Stomach (tissue), 9 donors: ENCODE results near the gene MNAT1. TPM values are rescaled to one million over a fixed set of nuclear protein-coding genes. Genes with fewer than 3 reads are reported as not detected.

Experiments
- DNase-seq, 2 donors: peaks; one replicate each; pipeline versions ENCODE4 v3.0.0 to v3.0.0-alpha.2; 2013 to 2019
- H3K27ac ChIP-seq, 5 donors: fragments of 200-600 bp in 4 of 5; sonication (generic) in 4 of 5; one replicate each; pipeline ENCODE4 v1.5.1; 2013 to 2019; ENCODE audit warnings: mild to moderate bottlenecking in 1 of 5, moderate library complexity in 1 of 5
- H3K27me3 ChIP-seq, 3 donors: fragments of 200-600 bp; sonication (generic); one replicate each; pipeline ENCODE4 v1.5.1; 2017 to 2019; ENCODE audit warnings: mixed run types in 1 of 3
- H3K36me3 ChIP-seq, 4 donors: fragments of 200-600 bp; sonication (generic); 1 replicate in 3 of 4; 2 replicates in 1 of 4; pipeline ENCODE4 v1.5.1; 2016 to 2019
- H3K4me1 ChIP-seq, 4 donors: fragments of 200-600 bp; sonication (generic); one replicate each; pipeline ENCODE4 v1.5.1; 2016 to 2019
- H3K4me3 ChIP-seq, 4 donors: fragments of 200-600 bp; sonication (generic) in 3 of 4; one replicate each; pipeline ENCODE4 v1.5.1; 2016 to 2019; ENCODE audit warnings: mild to moderate bottlenecking in 1 of 4
- H3K9me3 ChIP-seq, 4 donors: fragments of 200-600 bp; sonication (generic); one replicate each; pipeline ENCODE4 v1.5.1; 2016 to 2019
- EP300 ChIP-seq: sonication (generic); formaldehyde crosslinking; IDR thresholded peaks from one replicate; pipeline ENCODE4 v1.6.1; 2017; ENCODE audit warnings: antibody characterized with exemption
- POLR2A ChIP-seq, 4 donors: fragments of 450-650 bp; IDR thresholded peaks; one replicate each; pipeline ENCODE4 v1.6.1; 2016; ENCODE audit warnings: antibody characterized with exemption in 4 of 4, control low read depth in 2 of 4, mild to moderate bottlenecking in 1 of 4, moderate library complexity in 1 of 4
- POLR2AphosphoS5 ChIP-seq, 3 donors: sonication (generic); formaldehyde crosslinking; IDR thresholded peaks; one replicate each; pipeline ENCODE4 v1.6.1; 2016; ENCODE audit warnings: antibody characterized with exemption in 3 of 3
- WGBS, 5 donors: extraction: QIAGEN DNeasy Blood & Tissue Kit in 3 of 5; methylation state at CpG; one replicate each; pipeline versions ENCODE4 v1.1.5 to v1.1.7; 2013 to 2018; 5-methylcytosine and 5-hydroxymethylcytosine counted together
- intact Hi-C: fragments of 100-400 bp; cut with DNase I; formaldehyde crosslinking; loops from one replicate; pipeline ENCODE4 v1.15.1; 2023; ENCODE audit warnings: low total_unique reads
- polyA plus RNA-seq, 3 donors: library from polyadenylated mRNA; stranded (reverse); fragments of 200-250 nt; gene quantifications; one replicate each; pipeline ENCODE4 v1.2.3, GENCODE V29; 2013
- total RNA-seq, 5 donors: library from RNA; depleted of rRNA; stranded (reverse); fragments of >200 nt; gene quantifications; one replicate each; pipeline versions ENCODE4 v1.1.0 to v1.2.3, GENCODE V29; 2014 to 2016
- TF ChIP-seq, protein P1 (sequence below), 7 experiments: fragments of 450-650 bp in 4 of 7; fragments of 200-600 bp in 3 of 7; sonication (generic) in 3 of 7; IDR thresholded peaks; one replicate each; pipeline ENCODE4 v1.5.1; 2016 to 2019; ENCODE audit warnings: antibody characterized with exemption in 7 of 7, control low read depth in 2 of 7, mild to moderate bottlenecking in 1 of 7
- donor health status: healthy with polysubstance abuse.
- donor health status: Bipolar disorder and iron deficiency.
- donor health status: healthy.

Gene MNAT1
- total and polyA plus RNA-seq, 8 donors, result 10.3 to 150 (median 19.9) TPM

DNA sequence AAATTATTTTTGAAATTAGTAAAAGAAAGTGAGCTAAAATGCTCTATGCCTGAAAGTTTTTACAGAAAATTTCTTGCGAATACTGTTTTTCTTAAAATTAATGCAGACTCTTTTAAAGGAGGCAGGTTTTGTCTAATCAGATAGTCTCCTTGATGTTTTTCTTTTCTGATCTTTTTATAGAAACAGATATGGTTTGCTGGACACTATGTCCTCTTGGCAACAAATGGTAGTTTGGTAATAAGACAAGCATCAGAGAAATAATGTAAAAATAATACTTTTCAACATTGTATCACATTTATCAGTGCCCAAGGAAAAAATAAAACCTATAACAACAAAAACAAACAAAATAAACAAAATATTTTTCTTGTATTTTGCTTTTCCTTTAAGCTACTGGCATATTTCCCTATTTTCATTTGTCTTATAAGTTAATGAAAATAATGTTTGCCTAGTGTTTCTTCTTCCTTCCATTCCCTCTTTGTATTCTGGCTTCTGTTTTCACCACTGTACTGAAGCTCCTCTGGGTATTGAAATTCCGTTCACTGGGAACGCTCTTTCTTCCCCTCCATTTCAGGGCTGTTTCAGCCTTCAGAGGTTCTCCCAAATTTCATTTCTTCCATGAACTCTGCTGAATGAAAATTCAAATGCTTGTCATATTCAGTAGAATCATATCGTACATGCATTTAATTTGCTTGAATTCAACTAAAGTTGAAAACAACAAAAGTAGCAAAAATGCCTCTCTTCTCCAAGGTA lies 131.0 kb downstream of the MNAT1 start:
- Histone ChIP-seq H3K4me1 (peaks cover 7 to 30% (median 21%) of the 10 kb centered on the region in 4 donors), H3K36me3 (no peaks in the 10 kb centered on the region), H3K9me3 (no peaks in the 10 kb centered on the region), H3K27me3 (no peaks in the 10 kb centered on the region), H3K4me3 (no peak overlapping the region), H3K27ac (no peak overlapping the region)
- no peak for TF ChIP-seq POLR2AphosphoS5 (IDR thresholded peaks at IDR 0.05)
- no peak for TF ChIP-seq EP300
- TF ChIP-seq POLR2A (IDR thresholded peaks at IDR 0.05), result no peak
- TF ChIP-seq, protein P1, sequence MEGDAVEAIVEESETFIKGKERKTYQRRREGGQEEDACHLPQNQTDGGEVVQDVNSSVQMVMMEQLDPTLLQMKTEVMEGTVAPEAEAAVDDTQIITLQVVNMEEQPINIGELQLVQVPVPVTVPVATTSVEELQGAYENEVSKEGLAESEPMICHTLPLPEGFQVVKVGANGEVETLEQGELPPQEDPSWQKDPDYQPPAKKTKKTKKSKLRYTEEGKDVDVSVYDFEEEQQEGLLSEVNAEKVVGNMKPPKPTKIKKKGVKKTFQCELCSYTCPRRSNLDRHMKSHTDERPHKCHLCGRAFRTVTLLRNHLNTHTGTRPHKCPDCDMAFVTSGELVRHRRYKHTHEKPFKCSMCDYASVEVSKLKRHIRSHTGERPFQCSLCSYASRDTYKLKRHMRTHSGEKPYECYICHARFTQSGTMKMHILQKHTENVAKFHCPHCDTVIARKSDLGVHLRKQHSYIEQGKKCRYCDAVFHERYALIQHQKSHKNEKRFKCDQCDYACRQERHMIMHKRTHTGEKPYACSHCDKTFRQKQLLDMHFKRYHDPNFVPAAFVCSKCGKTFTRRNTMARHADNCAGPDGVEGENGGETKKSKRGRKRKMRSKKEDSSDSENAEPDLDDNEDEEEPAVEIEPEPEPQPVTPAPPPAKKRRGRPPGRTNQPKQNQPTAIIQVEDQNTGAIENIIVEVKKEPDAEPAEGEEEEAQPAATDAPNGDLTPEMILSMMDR (IDR thresholded peaks at IDR 0.05), result no peak
- DNase-seq, result no peak
- WGBS, 5 donors, result 88 to 97% (median 92%) methylated on average over 4 of the region's 4 CpGs
- intact Hi-C loops, result no loop called here

DNA sequence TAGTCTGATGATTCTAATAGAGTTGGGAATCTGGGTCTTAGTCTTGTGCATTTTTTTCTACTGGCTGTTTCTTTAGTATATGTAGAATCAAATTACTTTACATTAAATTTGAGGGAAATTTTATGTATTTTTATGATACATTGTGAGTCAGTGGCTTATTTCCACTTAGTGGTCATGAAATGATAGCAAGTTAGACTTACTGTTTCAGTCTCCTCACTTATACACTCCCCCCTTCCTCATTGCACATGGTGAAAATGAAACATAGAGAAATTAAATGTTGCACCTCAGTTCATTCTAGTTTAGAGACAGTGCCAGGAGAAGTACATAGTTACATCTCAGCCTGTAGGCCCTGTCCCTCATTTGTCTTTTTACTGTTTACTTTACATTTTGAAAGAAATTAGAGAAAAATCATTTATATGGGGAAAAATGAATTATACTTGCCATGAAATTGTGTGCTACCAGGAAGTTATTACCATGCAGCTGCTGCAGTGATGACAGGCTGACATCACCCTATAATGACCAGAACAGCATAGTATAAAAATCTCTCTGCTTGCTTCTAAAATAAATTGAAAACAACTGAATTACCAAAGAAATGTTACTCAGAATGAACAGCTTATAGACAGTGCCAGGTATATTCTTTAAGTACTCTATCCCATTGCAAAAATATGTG lies 133.1 kb downstream of the MNAT1 start:
- H3K4me1 ChIP-seq, result peaks cover 2 to 18% (median 10%) of the 10 kb centered on the region in 4 donors
- no peaks in the 10 kb centered on the region for H3K36me3 ChIP-seq
- intact Hi-C loops, result no loop called here
- DNase-seq, result peak in 1 of 2 donors; percentile 9
- no peaks in the 10 kb centered on the region for H3K27me3 ChIP-seq
- H3K4me3 ChIP-seq, result no peak overlapping the region
- no peak overlapping the region for H3K27ac ChIP-seq
- H3K9me3 ChIP-seq, result no peaks in the 10 kb centered on the region
- TF ChIP-seq POLR2AphosphoS5 (IDR thresholded peaks at IDR 0.05) (no peak), POLR2A (IDR thresholded peaks at IDR 0.05) (no peak), EP300 (no peak)
- TF ChIP-seq, protein P1 (IDR thresholded peaks at IDR 0.05), result no peak

DNA sequence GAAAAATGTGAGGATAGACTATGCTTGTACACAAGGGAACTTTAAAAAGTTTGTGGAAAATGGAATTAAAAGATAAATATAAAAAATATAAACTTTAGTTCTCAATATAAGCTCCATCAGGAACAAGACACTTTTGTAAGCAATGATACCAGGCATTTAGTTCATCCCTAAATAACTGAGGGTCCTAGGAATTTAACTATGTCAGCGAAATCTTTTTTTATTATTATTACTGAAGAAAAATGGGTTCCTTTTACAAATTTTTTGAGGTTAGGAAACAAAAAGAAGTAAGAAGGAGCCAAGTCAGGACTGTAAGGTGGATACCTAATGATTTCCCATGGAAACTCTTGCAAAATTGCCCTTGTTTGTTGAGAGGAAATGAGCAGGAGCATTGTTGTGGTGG lies 143.6 kb downstream of the MNAT1 start:
- peaks cover 0 to 5% (median 1%) of the 10 kb centered on the region in 4 donors for H3K9me3 ChIP-seq
- H3K4me1 ChIP-seq, result peaks cover 0 to 3% (median 0%) of the 10 kb centered on the region in 4 donors
- peaks cover 0 to 30% (median 25%) of the 10 kb centered on the region in 4 donors for H3K36me3 ChIP-seq
- intact Hi-C loops, result no loop called here
- TF ChIP-seq POLR2AphosphoS5 (IDR thresholded peaks at IDR 0.05) (no peak), POLR2A (IDR thresholded peaks at IDR 0.05) (no peak), EP300 (no peak)
- TF ChIP-seq, protein P1 (IDR thresholded peaks at IDR 0.05), result no peak
- no peak overlapping the region for H3K27ac ChIP-seq
- no peak overlapping the region for H3K4me3 ChIP-seq
- WGBS, 5 donors, result 94 to 100% (median 98%) methylated on average over 1 of the region's 1 CpG
- no peak for DNase-seq
- no peaks in the 10 kb centered on the region for H3K27me3 ChIP-seq

DNA sequence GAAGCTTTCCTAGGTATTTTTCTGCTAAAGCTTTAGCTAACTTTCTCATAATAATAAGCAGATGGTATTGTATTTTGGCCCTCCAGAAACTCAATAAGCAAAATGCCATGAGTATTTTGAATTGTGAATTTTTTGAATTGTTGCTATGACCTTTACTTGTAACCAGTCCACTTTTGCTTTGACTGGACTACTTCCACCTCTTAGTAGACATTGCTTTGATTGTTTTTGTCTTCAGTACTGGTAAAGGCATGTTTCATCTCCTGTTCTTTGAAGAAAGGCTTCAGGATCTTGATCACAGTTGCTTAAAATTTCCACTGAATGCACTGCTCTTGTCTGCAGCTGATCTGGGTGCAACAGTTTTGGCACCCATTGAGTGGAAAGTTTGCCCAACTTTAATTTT lies 144.0 kb downstream of the MNAT1 start:
- Histone ChIP-seq H3K36me3 (peaks cover 0 to 31% (median 25%) of the 10 kb centered on the region in 4 donors), H3K4me1 (peaks cover 0 to 3% (median 0%) of the 10 kb centered on the region in 4 donors), H3K9me3 (peaks cover 0 to 5% (median 4%) of the 10 kb centered on the region in 4 donors), H3K27me3 (no peaks in the 10 kb centered on the region), H3K4me3 (no peak overlapping the region), H3K27ac (no peak overlapping the region)
- TF ChIP-seq POLR2AphosphoS5 (IDR thresholded peaks at IDR 0.05), result no peak
- TF ChIP-seq EP300, result no peak
- TF ChIP-seq POLR2A (IDR thresholded peaks at IDR 0.05), result no peak
- TF ChIP-seq, protein P1 (IDR thresholded peaks at IDR 0.05), result no peak
- no peak for DNase-seq
- intact Hi-C loops, result no loop called here
